H1 (cell line): ENCODE results near the gene OR5K3. TPM values are rescaled to one million over a fixed set of nuclear protein-coding genes. Genes with fewer than 3 reads are reported as not detected.
A peak's percentile ranks its signal among the peaks of the same experiment; 100 is the strongest.

Source experiments
- CTCF ChIA-PET: fragments of 300-600 bp; sonication (Branson Sonifier 250); formaldehyde crosslinking; loops from one replicate; lab custom pipeline; 2021; ENCODE audit not compliant: partially characterized antibody; lab: Charles Lee
- POLR2A ChIA-PET: fragments of 300-600 bp; sonication (Branson Sonifier 250); formaldehyde crosslinking; loops from one replicate; lab custom pipeline; 2021; ENCODE audit warnings: inconsistent platforms; ENCODE audit not compliant: partially characterized antibody; lab: Charles Lee
- DNase-seq, 2 experiments: peaks; one replicate each; pipeline versions ENCODE4 v3.0.0 to v3.0.0-alpha.2; 2010 to 2022; ENCODE audit warnings: low spot score in 2 of 2, low read depth in 1 of 2, mixed read lengths in 1 of 2
- FAIRE-seq: peaks from 2 replicates; lab custom pipeline; 2011; peaks lifted over from hg19 to GRCh38; lab: Jason Lieb, UNC
- H2AFZ ChIP-seq: 2 replicates; pipeline ENCODE4 v1.8.1; 2012; ENCODE audit warnings: low read length, inconsistent platforms
- H2AK5ac ChIP-seq: 2 replicates; pipeline ENCODE4 v1.6.1; 2013; ENCODE audit warnings: low read depth, low read length
- H2BK120ac ChIP-seq: replicated peaks from 2 replicates; pipeline ENCODE3; 2013; ENCODE audit warnings: low read depth, low read length, inconsistent platforms
- H2BK12ac ChIP-seq: 2 replicates; pipeline ENCODE4 v1.6.1; 2013; ENCODE audit warnings: low read depth, low read length
- H2BK15ac ChIP-seq: 2 replicates; pipeline ENCODE4 v1.6.1; 2013; ENCODE audit warnings: low read length
- H2BK20ac ChIP-seq: 2 replicates; pipeline ENCODE4 v1.6.1; 2013; ENCODE audit warnings: low read length
- H2BK5ac ChIP-seq: 2 replicates; pipeline ENCODE4 v1.6.1; 2013; ENCODE audit warnings: low read depth, low read length
- H3K14ac ChIP-seq: 2 replicates; pipeline ENCODE4 v1.6.1; 2013; ENCODE audit warnings: inconsistent platforms; ENCODE audit not compliant: insufficient read length
- H3K18ac ChIP-seq: 2 replicates; pipeline ENCODE4 v1.6.1; 2013; ENCODE audit warnings: low read length; ENCODE audit errors: extremely low read depth
- H3K23ac ChIP-seq: 2 replicates; pipeline ENCODE4 v1.6.1; 2013; ENCODE audit warnings: inconsistent platforms; ENCODE audit not compliant: insufficient read length
- H3K23me2 ChIP-seq: 2 replicates; pipeline ENCODE4 v1.6.1; 2013; ENCODE audit warnings: low read depth, low read length
- H3K27ac ChIP-seq: 2 replicates; pipeline ENCODE4 v1.6.1; 2011; ENCODE audit warnings: low read depth, low read length, inconsistent platforms
- H3K27me3 ChIP-seq, 4 experiments: replicated peaks in 1 of 4; 1 replicate in 1 of 4; 2 replicates in 3 of 4; pipeline versions ENCODE4 v1.6.1 to v1.8.1; 2011 to 2013; ENCODE audit warnings: low read length in 3 of 4, mild to moderate bottlenecking in 3 of 4, inconsistent platforms in 2 of 4, mixed read lengths in 2 of 4, moderate library complexity in 1 of 4; ENCODE audit not compliant: control insufficient read depth in 3 of 4, insufficient read depth in 3 of 4; ENCODE audit errors: extremely low read depth in 1 of 4
- H3K36me3 ChIP-seq, 4 experiments: 2 replicates each; pipeline versions ENCODE4 v1.6.1 to v1.8.1; 2011 to 2013; ENCODE audit warnings: mild to moderate bottlenecking in 4 of 4, low read length in 3 of 4, moderate library complexity in 2 of 4, control low read depth in 1 of 4, inconsistent platforms in 1 of 4; ENCODE audit not compliant: insufficient read depth in 4 of 4, control insufficient read depth in 2 of 4
- H3K4ac ChIP-seq: replicated peaks from 2 replicates; pipeline ENCODE3; 2013; ENCODE audit warnings: low read length, low read depth, mixed read lengths, inconsistent platforms; ENCODE audit not compliant: insufficient read length
- H3K4me1 ChIP-seq, 4 experiments: replicated peaks in 1 of 4; 1 replicate in 1 of 4; 2 replicates in 3 of 4; pipeline versions ENCODE4 v1.6.1 to v1.8.1; 2011 to 2013; ENCODE audit warnings: low read length in 3 of 4, inconsistent platforms in 2 of 4, mixed read lengths in 1 of 4; ENCODE audit not compliant: insufficient read depth in 4 of 4, control insufficient read depth in 3 of 4
- H3K4me2 ChIP-seq, 2 experiments: 2 replicates each; pipeline versions ENCODE4 v1.6.1 to v1.8.1; 2011 to 2013; ENCODE audit warnings: low read depth in 2 of 2, low read length in 2 of 2, control low read depth in 1 of 2, inconsistent platforms in 1 of 2, mild to moderate bottlenecking in 1 of 2; ENCODE audit not compliant: insufficient read depth in 1 of 2
- H3K4me3 ChIP-seq, 4 experiments: fragments of 200-600, 300-600 bp in 1 of 4; sonication (generic), shearing (Covaris generic), sonication (Bioruptor Twin) in 1 of 4; 2 replicates each; pipeline versions ENCODE4 v1.5.1 to v1.8.1; 2011 to 2016; ENCODE audit warnings: low read length in 4 of 4, low read depth in 3 of 4, control low read depth in 2 of 4, inconsistent platforms in 2 of 4, mild to moderate bottlenecking in 2 of 4, mixed read lengths in 1 of 4, moderate library complexity in 1 of 4; ENCODE audit not compliant: insufficient read depth in 2 of 4; ENCODE audit errors: extremely low read depth in 1 of 4
- H3K56ac ChIP-seq: replicated peaks from 2 replicates; pipeline ENCODE3; 2013; ENCODE audit warnings: low read depth, mild to moderate bottlenecking, mixed read lengths, low read length, inconsistent platforms; ENCODE audit not compliant: insufficient read length
- H3K79me1 ChIP-seq: 2 replicates; pipeline ENCODE4 v1.6.1; 2013; ENCODE audit warnings: low read depth, low read length, control low read depth
- H3K79me2 ChIP-seq, 2 experiments: 2 replicates each; pipeline versions ENCODE4 v1.6.1 to v1.8.1; 2012 to 2013; ENCODE audit warnings: low read length in 2 of 2, mild to moderate bottlenecking in 2 of 2, inconsistent platforms in 1 of 2; ENCODE audit not compliant: insufficient read depth in 2 of 2, control insufficient read depth in 1 of 2
- H3K9ac ChIP-seq, 4 experiments: replicated peaks in 1 of 4; 1 replicate in 1 of 4; 2 replicates in 3 of 4; pipeline versions ENCODE4 v1.6.1 to v1.8.1; 2011 to 2013; ENCODE audit warnings: low read depth in 3 of 4, low read length in 3 of 4, control low read depth in 2 of 4, mild to moderate bottlenecking in 2 of 4, moderate library complexity in 2 of 4, inconsistent platforms in 1 of 4; ENCODE audit errors: extremely low read depth in 1 of 4
- H3K9me3 ChIP-seq, 2 experiments: 2 replicates each; pipeline versions ENCODE4 v1.6.1 to v1.8.1; 2012 to 2013; ENCODE audit warnings: mild to moderate bottlenecking in 2 of 2, moderate library complexity in 2 of 2, control low read depth in 1 of 2, inconsistent platforms in 1 of 2, low read depth in 1 of 2, low read length in 1 of 2, mixed read lengths in 1 of 2; ENCODE audit not compliant: insufficient read depth in 2 of 2
- H4K20me1 ChIP-seq, 2 experiments: replicated peaks in 1 of 2; 2 replicates each; pipeline versions ENCODE3 to v1.8.1; 2011 to 2013; ENCODE audit warnings: inconsistent platforms in 2 of 2, low read length in 2 of 2, mild to moderate bottlenecking in 1 of 2; ENCODE audit not compliant: insufficient read depth in 2 of 2, control insufficient read depth in 1 of 2
- H4K5ac ChIP-seq: 2 replicates; pipeline ENCODE4 v1.6.1; 2013; ENCODE audit warnings: low read length, low read depth, mixed read lengths, inconsistent platforms; ENCODE audit not compliant: insufficient read length
- H4K8ac ChIP-seq: 2 replicates; pipeline ENCODE4 v1.8.0; 2013; ENCODE audit warnings: mild to moderate bottlenecking, moderate library complexity, low read length, inconsistent platforms; ENCODE audit not compliant: insufficient read depth; ENCODE audit errors: extremely low read depth
- H4K91ac ChIP-seq: replicated peaks from 2 replicates; pipeline ENCODE3; 2013; ENCODE audit warnings: low read length, mixed read lengths, inconsistent platforms; ENCODE audit not compliant: insufficient read length
- ATF2 ChIP-seq: IDR thresholded peaks from 2 replicates; pipeline ENCODE4 v1.6.1; 2012; ENCODE audit warnings: low read length, inconsistent platforms
- CBX8 ChIP-seq: fragments of 300-800, 300-1000 bp; sonication (generic); IDR thresholded peaks from 2 replicates; pipeline ENCODE4 v1.7.1; 2016; ENCODE audit warnings: low read depth, low read length, borderline replicate concordance
- CEBPB ChIP-seq: IDR thresholded peaks from 2 replicates; pipeline ENCODE4 v1.6.1; 2012; ENCODE audit warnings: low read depth, low read length
- GTF2F1 ChIP-seq: IDR thresholded peaks from 2 replicates; pipeline ENCODE4 v1.6.1; 2012; ENCODE audit warnings: low read depth, low read length, improper control_type of control experiment, borderline replicate concordance
- MAFK ChIP-seq: IDR thresholded peaks from 2 replicates; pipeline ENCODE4 v1.6.1; 2012; ENCODE audit warnings: low read depth, mild to moderate bottlenecking, improper control_type of control experiment, low read length
- NRF1 ChIP-seq: IDR thresholded peaks from 2 replicates; pipeline ENCODE4 v1.6.1; 2011; ENCODE audit warnings: mild to moderate bottlenecking, low read depth, low read length, improper control_type of control experiment
- SUZ12 ChIP-seq: fragments of 200-600 bp; sonication (generic); IDR thresholded peaks from 2 replicates; pipeline ENCODE4 v1.6.1; 2012; ENCODE audit warnings: mild to moderate bottlenecking, inconsistent platforms, low read length, moderate library complexity, mixed read lengths
- TBP ChIP-seq: IDR thresholded peaks from 2 replicates; pipeline ENCODE4 v1.6.1; 2011; ENCODE audit warnings: low read depth, low read length, improper control_type of control experiment
- TCF12 ChIP-seq: IDR thresholded peaks from 2 replicates; pipeline ENCODE4 v1.6.1; 2011; ENCODE audit warnings: low read depth, mild to moderate bottlenecking, low read length
- WGBS, 2 experiments: shearing (Covaris generic) in 1 of 2; methylation state at CpG; one replicate each; pipeline versions ENCODE4 v1.1.6 to v1.1.7; 2013 to 2015; ENCODE audit warnings: low lambda C conversion rate in 2 of 2, mixed read lengths in 2 of 2, inconsistent platforms in 1 of 2, low coverage in 1 of 2, missing lambda C conversion rate in 1 of 2; ENCODE audit not compliant: insufficient replicate concordance in 2 of 2, insufficient coverage in 1 of 2, insufficient read length in 1 of 2; ENCODE audit errors: extremely low coverage in 1 of 2, missing lambda C conversion rate in 1 of 2; 5-methylcytosine and 5-hydroxymethylcytosine counted together
- polyA plus RNA-seq, 7 experiments: library from polyadenylated mRNA; depleted of rRNA in 3 of 7; stranded (reverse) in 5 of 7; unstranded in 2 of 7; fragments of >200 nt in 5 of 7; fragments of 200-250 nt in 2 of 7; gene quantifications; 1 replicate in 5 of 7; 2 replicates in 1 of 7; 4 replicates in 1 of 7; pipeline versions ENCODE4 v1.2.1 to v1.2.3, GENCODE V29; 2011 to 2013; ENCODE audit warnings: missing spikeins in 2 of 7, mixed read lengths in 2 of 7
- total RNA-seq: library from RNA; stranded (reverse); fragmentation: NEBNext Ultra II Directional; extraction: Animal tissue kit (Norgen Biotek cat#: 25700); gene quantifications from 2 replicates; pipeline ENCODE4 v1.2.1, GENCODE V29; 2021
- TF ChIP-seq, protein P1 (sequence below): IDR thresholded peaks from 2 replicates; pipeline ENCODE4 v1.6.1; 2011; ENCODE audit warnings: low read length, improper control_type of control experiment

OR5K3 gene
- total and polyA plus RNA-seq, 2 of the 8 experiments (the other 6 are each of a cell fraction or from before 2014, with no cell fraction given) = not detected

DNA sequence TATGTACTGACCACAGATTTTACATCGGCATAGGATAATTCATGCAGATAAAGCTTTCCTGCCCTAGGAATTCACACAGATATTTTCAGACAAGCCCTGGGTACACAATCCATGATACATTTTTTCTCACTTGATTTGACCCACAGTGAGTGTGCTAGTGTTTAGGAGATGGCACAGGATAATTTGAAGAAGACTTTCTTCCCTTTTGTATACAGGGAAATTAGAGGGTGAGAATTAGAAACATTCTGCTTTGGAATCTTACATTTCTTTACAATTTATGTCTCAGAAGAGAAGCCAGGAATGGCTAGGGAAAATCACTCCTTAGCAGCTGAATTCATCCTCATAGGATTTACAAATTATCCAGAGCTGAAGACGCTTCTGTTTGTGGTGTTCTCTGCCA lies 36.9 kb upstream of the OR5K3 start, which contains the start of gene OR5K4:
Gene OR5K4, plus strand, starts transcription at position 301 of the 400 bp plus-strand sequence. Its CDS starts 0 bp downstream, at position 301.
- H3K79me1 ChIP-seq = no peaks in the 10 kb centered on the region
- no peak within 1 kb of the TSS for H3K14ac ChIP-seq
- H4K5ac ChIP-seq = no peak within 1 kb of the TSS
- POLR2A ChIA-PET = no interaction called here
- no peak within 1 kb of the TSS for H3K9ac ChIP-seq
- no peaks in the 10 kb centered on the region for H3K23me2 ChIP-seq
- H3K36me3 ChIP-seq = no peaks in the 10 kb centered on the region
- no peaks in the 10 kb centered on the region for H4K20me1 ChIP-seq
- TF ChIP-seq NRF1 (no peak), CBX8 (no peak), TBP (no peak), MAFK (no peak), CEBPB (no peak), SUZ12 (no peak), TCF12 (no peak), GTF2F1 (no peak), ATF2 (no peak)
- TF ChIP-seq, protein P1, sequence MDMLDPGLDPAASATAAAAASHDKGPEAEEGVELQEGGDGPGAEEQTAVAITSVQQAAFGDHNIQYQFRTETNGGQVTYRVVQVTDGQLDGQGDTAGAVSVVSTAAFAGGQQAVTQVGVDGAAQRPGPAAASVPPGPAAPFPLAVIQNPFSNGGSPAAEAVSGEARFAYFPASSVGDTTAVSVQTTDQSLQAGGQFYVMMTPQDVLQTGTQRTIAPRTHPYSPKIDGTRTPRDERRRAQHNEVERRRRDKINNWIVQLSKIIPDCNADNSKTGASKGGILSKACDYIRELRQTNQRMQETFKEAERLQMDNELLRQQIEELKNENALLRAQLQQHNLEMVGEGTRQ = no peak
- TF ChIP-seq, all 59 proteins: peak for 0
- Histone ChIP-seq H2BK12ac (no peak within 1 kb of the TSS), H2AK5ac (no peak within 1 kb of the TSS), H4K8ac (no peak within 1 kb of the TSS), H3K79me2 (no peaks in the 10 kb centered on the region), H2BK15ac (no peak within 1 kb of the TSS), H2BK5ac (no peak within 1 kb of the TSS), H2AFZ (peak within 1 kb of the TSS; percentile 33; the same call in 1 of the 2 replicates), H3K23ac (no peak within 1 kb of the TSS), H3K27ac (no peak within 1 kb of the TSS), H3K18ac (no peak within 1 kb of the TSS), H3K4me3 (no peak within 1 kb of the TSS), H3K27me3 (no peaks in the 10 kb centered on the region), H4K91ac (no peak within 1 kb of the TSS), H3K56ac (no peak within 1 kb of the TSS), H2BK20ac (no peak within 1 kb of the TSS), H3K9me3 (no peaks in the 10 kb centered on the region), H3K4me1 (no peaks in the 10 kb centered on the region), H3K4ac (no peak within 1 kb of the TSS), H2BK120ac (no peak within 1 kb of the TSS), H3K4me2 (no peak within 1 kb of the TSS)
- CTCF ChIA-PET = interaction anchor here (0.6 to 1.1 kb wide), 2 partner anchors 406 to 561 kb away, joined by 3 read pairs; no protein-coding TSS in a partner anchor
- DNase-seq (no peak), FAIRE-seq (no peak)
- 82% methylated on average over 2 of the region's 2 CpGs; no CpG with 5 or more reads in 1 of the 2 experiments for WGBS, 2 experiments
